OCI-M2 (cell line): Measurements from ENCODE around the gene WDR70.
"Not testable (repeated sequence)": the region's sequence is repeated elsewhere in the genome, so short reads cannot be mapped to it uniquely, and the experiment has no call there.

ENCODE experiments used
- DNase-seq: peaks from one replicate; lab custom pipeline; 2025; ENCODE audit not compliant: unreplicated experiment; lab: John Stamatoyannopoulos, UW

The WDR70 gene

DNA sequence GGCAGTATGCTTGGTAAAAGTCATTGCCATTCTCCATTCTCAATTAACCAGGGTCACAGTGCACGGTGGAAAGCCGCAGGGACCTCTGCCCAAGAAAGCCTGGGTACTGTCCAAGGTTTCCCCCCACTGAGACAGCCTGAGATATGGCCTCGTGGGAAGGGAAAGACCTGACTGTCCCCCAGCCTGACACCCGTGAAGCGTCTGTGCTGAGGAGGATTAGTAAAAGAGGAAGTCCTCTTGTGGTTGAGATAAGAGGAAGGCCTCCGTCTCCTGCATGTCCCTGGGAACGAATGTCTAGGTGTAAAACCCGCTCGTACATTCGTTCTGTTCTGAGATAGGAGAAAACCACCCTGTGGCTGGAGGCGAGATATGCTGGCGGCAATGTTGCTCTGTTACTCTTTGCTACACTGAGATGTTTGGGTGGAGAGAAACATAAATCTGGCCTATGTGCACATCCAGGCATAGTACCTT is 293.0 kb downstream of the WDR70 start:
- DNase-seq = peak; percentile 43

DNA sequence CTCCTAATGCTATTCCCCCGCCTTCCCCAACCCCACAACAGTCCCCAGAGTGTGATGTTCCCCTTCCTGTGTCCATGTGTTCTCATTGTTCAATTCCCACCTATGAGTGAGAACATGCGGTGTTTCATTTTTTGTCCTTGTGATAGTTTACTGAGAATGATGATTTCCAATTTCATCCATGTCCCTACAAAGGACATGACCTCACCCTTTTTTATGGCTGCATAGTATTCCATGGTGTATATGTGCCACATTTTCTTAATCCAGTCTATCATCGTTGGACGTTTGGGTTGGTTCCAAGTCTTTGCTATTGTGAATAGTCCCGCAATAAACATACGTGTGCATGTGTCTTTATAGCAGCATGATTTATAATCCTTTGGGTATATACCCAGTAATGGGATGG is 295.2 kb downstream of the WDR70 start:
- not testable (repeated sequence) for DNase-seq

DNA sequence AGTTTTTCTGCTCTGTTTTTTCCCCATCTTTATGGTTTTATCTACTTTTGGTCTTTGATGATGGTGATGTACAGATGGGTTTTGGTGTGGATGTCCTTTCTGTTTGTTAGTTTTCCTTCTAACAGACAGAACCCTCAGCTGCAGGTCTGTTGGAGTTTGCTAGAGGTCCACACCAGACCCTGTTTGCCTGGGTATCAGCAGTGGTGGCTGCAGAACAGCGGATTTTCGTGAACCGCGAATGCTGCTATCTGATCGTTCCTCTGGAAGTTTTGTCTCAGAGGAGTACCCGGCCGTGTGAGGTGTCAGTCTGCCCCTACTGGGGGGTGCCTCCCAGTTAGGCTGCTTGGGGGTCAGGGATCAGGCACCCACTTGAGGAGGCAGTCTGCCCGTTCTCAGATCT is 300.2 kb downstream of the WDR70 start:
- DNase-seq = not testable (repeated sequence)

DNA sequence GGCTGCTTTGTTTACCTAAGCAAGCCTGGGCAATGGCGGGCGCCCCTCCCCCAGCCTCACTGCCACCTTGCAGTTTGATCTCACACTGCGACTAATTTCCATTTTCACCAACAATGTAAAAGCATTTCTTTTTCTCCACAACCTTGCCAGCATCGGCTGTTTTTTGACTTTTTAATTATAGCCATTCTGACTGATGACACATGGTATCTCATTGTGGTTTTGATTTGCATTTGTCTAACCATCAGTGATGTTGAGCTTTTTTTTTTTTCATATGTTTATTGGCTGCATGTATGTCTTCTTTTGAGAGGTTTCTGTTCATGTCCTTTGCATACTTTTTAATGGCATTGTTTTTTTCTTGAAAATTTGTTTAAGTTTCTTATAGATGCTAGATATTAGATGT is 300.8 kb downstream of the WDR70 start:
- DNase-seq = not testable (repeated sequence)

DNA sequence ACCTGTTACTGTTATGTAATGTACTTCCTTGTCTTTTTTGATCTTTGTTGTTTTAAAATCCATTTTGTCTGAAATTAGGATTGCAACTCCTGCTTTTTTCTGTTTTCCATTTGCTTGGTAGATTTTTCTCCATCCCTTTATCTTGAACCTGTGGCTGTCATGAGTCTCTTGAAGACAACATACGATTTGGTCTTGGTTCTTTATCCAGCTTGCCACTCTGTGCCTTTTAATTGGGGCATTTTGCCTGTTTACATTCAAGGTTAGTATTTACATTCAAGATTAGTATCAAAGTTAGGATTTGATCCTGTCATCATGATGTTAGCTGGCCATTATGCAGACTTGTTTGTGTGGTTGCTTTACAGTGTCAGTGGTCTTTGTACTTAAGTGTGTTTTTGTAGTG is 304.0 kb downstream of the WDR70 start:
- DNase-seq = no peak

DNA sequence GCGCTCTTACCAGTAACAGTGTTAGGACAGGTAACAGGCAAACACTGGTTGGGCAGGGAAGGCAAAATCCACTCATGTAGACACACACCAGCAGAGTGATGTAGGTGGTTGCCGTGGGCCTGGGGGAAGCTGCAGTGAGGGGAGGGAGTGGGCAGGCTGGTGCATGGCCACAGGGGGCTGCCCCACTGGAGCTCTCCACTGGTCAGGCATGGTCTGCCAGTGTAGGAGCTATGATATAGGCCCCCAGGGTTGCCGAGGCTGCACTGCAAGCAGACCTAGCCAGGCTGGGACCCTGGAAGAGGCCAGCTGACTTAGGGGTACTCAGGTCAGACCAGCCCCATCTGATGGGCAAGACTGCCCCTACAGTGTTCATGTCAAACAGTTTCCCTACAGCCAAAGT is 306.1 kb downstream of the WDR70 start:
- DNase-seq = no peak

DNA sequence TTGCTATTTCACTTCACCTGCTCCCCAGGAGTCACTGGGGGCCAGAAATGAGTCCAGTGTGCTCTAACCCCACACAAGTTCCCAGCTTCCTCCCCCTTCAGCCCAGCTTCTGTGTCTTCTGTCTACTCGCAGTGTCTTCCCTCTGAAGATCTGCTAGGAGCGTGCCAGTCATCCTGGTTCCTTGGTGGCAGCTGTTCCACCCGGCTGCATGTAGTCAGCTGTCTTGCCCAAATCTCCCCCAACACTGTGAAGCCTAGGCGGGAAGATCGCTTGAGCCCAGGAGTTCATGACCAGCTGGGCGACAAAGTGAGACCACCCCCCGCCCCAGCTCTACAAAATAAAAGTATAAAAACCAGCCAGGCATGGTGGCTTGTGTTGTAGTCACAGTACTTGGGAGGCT is 306.7 kb downstream of the WDR70 start:
- DNase-seq = no peak

DNA sequence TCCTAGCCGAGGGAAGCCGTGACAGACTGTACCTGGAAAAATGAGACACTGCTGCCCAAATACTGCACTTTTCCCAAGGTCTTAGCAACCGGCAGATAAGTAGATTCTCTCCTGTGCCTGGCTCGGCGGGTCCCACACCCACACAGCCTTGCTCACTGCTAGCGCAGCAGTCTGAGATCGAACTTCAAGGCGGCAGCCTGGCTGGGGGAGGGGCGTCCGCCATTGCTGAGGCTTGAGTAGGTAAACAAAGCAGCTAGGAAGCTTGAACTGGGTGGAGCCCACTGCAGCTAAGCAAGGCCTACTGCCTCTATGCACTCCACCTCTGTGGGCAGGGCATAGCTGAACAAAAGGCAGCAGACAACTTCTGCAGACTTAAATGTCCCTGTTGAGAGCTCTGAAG is 309.8 kb downstream of the WDR70 start:
- DNase-seq = not testable (repeated sequence)

DNA sequence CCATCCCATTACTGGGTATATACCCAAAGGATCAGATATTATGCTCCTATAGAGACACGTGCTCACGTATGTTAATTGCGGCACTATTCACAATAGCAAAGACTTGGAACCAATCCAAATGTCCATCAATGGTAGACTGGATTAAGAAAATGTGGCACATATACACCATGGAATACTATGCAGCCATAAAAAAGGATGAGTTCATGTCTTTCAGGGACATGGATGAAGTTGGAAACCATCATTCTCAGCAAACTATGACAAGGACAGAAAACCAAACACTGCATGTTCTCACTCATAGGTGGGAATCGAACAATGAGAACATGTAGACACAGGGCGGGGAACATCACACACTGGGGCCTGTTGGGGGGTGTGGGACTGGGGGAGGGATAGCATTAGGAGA is 315.2 kb downstream of the WDR70 start:
- not testable (repeated sequence) for DNase-seq

DNA sequence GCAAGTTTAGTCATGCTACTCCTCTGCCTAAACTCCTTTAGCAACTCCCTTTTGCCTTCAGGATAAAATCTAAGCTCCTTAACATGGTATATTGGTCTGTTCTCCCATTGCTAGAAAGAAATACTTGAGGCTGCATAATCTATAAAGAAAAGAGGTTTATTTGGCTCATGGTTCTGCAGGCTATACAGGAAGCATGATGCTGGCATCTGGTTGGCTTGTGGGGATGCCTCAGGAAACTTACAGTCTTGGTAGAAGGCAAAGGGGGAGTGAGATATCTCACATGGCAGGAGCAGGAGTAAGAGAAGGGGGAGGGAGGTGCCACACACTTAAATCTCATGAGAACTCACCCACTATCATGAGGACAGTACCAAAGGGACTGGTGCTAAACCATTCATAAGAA is 315.7 kb downstream of the WDR70 start:
- DNase-seq = no peak

DNA sequence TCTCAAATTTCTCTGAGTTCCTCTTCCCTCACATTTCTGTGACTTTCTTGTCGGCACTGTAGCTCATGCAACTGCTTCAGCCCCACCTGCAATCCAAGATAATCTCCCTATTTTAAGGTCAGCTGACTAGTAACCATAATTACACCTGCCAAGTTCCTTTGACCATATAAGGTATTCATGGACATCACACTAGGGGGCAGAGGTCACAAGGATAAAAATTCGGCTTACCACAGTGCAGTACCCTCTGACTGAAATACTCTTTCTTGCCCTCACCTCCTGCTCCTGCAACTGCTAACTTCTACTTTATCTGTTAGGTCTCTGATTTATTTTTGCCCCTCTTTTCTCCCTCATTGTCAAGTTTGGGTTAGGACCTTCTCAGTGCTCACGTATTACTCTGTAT is 316.5 kb downstream of the WDR70 start:
- DNase-seq = no peak

DNA sequence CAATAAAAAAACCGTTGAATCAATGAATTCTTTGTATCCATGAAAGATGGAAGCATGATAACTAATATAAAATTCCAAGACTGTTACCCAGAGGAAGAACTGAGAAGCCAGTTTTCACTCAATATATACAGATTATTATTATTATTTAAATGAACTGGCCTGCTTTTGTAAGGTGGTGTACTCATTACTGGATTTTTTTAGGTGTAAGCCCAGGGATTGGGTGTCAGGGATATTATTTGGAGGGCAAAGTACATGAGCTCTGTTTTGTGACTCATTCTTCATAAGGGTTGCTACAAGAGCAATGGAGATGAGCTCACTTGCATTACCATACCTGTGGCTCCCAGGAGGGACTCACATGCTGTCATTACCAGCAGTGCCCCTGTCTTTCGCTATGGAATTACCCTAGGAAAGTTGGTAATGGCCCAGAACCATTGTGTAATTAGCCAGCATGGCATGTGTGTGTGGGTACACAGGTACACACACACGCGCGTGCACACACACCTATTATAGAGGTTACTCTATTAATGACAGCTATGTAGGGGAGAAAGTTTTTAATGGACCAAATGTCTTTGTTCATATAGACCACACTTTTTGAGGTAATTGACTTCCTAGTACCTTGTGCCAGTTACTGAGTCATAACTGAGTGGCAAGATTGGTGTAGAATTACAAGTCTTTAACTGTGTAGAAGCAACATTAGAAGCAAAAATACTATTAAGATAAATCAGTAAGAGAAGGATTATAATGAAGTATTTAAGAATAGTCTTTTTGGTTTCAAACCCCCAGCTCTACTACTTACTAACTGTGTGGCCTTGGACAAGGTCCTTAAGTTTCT is 317.3 kb downstream of the WDR70 start:
- no peak for DNase-seq

DNA sequence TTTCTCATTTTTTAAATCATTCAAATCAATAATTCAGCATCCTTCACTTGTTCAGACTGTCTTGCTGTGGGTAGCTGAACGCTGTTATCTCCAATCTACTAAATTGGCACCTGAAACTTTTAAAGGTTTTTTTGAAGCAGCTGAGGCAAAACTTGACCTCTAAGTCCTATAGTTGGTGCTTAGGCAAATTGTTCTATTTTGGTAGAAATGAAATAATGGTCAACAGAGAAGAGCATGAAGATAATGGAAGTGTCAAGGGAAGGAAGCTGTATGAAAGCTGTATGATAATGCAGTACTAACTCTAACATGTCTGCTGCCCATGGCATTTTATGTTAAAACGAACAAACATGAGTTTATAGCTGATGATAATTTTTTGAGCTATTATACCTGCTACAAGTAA is 322.8 kb downstream of the WDR70 start:
- DNase-seq = no peak

DNA sequence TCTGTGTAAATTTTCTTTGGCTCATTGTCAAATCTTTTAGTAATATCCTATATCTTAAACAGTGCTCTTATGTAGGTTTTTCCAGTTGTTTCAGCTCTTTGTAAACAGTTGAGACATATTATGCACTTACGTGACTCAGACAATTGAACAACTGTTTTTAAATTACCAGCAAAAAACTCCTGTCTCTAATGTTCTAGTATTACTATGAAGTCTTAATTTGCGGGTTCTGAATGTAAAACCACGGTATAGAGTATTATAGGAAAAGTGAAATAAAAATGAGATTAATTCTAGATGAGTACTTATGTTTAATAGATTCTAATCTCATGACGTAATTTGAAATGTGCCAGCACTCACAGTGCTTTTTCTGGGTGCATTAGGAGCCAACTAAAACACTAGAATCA is 324.7 kb downstream of the WDR70 start:
- no peak for DNase-seq

DNA sequence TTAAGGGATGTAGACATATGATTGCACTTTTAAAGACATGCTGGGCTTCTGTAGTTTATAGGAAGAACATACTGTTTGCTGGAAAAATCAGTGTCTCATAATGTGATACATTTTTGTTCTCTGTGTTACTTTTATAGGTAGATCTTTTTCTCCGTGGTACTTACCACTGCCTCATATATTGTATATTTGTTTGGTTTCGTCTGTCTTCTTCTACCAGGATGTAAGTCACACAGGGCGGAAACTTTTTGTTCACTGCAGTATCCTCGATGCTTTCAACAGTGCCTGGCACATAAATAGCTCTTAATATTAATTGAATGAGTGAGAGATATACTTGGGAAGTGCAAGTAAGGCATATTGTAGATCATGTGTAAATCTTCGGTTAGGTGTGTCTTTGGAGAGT is 325.3 kb downstream of the WDR70 start:
- DNase-seq = no peak

DNA sequence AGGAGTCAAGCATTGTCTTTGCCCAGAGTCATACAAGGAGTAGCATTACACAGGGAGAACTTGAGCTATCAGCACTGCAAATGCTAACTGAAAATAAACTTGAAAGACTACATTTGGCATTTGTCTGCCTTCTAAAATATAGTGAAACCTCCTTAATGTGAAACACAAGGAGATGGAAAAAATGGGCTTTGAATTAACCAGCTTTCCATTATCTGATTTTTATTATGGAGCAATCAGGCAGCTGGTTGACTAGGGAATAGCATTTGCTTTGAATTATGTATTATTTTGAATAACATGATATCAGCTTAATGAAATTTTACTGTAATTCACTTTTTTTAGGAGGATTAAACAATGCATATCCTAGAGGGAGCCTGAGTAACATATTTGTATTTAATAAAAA is 329.9 kb downstream of the WDR70 start:
- DNase-seq = no peak

DNA sequence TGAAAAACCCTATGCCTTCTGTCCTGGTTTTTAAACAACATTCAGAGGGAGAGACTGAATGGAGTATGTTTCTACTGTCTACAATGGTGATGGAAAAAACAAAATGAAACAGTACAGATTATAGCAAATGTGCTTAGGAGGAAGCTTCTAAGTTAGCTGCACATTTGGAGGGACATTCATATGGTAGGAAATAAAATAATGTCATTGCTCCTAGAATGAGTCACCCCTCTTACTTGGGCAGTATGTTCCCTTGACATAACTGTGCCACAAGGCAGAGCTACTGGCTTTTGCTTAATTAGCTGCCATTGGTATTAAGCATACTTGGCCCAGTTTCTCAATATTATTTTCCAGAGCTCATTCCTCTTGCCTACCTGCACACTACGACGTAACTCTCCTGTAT is 331.8 kb downstream of the WDR70 start:
- no peak for DNase-seq

DNA sequence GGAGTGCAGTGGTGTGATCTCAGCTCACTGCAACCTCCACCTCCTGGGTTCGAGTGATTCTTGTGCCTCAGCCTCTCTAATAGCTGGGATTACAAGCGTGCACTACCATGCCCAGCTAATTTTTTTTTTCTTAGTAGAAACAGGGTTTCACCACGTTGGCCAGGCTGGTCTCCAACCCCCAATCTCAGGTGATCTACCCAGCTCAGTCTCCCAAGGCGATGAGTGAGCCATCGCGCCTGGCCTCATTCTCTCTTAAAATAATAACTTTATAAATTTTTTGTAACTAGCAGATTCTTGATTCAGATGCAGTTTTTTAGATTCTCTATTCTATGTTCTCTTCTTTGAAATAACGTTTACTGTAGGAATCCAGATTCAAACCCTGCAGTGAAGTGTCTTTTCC is 333.6 kb downstream of the WDR70 start:
- DNase-seq = no peak

DNA sequence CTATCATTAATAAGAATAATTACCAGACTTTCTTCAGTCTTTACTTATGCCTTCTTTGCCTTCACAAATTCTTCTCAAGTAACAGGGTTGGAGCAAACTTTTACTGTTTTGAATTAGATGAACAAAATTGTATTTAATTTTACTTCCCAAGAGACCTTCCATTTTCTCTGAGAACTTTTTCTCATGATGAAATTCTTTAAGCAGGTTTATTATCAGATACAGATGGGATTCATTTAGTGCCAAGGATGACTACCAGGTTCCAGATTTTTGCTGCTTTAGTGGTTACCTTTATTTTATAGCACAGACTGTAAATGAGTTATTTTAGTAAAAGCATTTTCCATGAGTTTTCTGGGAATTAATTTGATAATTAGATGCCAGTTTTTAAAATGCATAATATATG is 335.6 kb downstream of the WDR70 start:
- no peak for DNase-seq

DNA sequence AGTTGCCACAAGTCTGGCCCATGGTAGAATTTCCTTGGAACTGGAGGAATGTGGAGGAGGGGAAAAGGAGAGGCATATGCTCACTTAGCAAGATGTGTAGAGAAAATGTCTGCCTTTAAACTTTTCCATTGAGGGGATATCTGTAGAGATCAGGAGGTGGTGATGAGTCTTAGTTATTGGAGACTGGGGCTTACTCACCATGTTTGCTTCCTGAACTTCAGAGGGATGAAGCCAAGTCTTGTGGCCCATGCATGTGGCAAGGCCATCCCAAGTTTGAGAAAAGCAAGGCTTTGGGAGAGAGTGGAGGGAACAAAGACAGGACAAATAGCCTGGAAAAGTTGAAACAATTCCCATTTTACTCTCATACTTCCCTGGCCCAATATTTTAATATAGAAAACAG is 336.2 kb downstream of the WDR70 start:
- no peak for DNase-seq

DNA sequence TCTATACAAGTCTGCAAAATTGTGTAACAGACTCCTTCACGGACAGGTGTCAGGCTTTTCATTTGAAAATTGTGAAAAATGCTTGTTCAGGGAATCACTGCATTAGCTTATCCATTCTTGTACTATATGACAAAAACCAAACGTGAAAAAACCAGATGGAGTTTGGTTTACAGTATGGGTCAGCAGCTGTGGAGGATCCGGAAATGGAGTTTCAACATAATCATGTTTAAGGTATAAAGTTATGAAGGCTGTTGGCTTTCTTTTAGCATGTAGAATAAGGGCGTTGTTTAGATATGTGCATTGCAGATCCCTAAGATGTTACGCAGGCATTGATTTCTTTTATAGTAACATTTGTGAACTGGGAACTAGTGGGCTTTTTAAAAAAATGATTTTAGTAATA is 336.9 kb downstream of the WDR70 start:
- no peak for DNase-seq

DNA sequence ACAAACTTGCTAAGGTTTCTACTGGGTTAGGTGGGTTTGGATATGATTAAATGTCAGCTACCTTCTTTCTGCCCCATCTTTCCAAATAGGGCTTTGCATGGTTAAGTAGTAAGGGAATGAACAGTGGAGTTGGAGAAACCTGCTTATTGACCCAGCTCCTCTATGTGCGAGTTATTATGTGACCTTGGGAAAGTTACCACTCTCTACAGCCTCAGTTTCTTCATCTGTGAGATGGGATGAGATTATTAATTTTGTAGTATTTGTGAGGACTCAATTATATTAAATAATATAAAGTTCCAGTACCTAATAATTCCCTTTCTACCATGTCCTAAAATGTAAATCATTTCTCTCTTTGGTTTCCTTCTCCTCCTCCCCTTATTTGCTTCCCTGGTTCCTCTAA is 337.3 kb downstream of the WDR70 start:
- no peak for DNase-seq

DNA sequence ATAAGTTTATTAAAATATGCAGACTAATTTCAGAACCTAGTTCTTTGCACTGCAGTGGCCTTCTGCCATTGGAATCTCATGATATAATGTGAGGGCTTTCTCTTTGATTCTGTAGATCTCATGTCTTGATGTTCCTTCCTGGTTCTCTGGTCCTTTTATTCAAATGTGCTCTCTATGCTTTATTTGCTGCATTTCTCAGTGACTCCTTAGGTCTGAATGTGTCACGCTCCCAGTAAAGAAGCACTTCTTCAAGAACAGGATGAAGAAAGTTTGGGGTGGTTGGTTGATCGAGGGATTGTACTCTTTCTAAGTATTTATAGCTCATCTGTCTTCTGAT is 338.1 kb downstream of the WDR70 start:
- no peak for DNase-seq
